Activated CD4-positive, alpha-beta T cell treated with anti-CD3 and anti-CD28 coated beads, Interleukin-2, amount 10 ng/mL, durations not matched to agents 7 days and 5 days (primary cell): ENCODE measurements around the gene GUCY1A1. TPM values are rescaled to one million over a fixed set of nuclear protein-coding genes. Genes with fewer than 3 reads are reported as not detected.

Experiments used
- CTCF ChIA-PET: fragments of 350-600 bp; sonication (Branson Sonifier 250); formaldehyde crosslinking; loops from one replicate; lab custom pipeline; 2021; ENCODE audit warnings: antibody characterized with exemption; lab: Charles Lee
- POLR2A ChIA-PET: fragments of 350-600 bp; sonication (Branson Sonifier 250); formaldehyde crosslinking; loops from one replicate; lab custom pipeline; 2021; ENCODE audit warnings: antibody characterized with exemption; lab: Charles Lee
- DNase-seq: peaks from one replicate; pipeline ENCODE4 v3.0.0-alpha.2; 2020
- H3K27ac Mint-ChIP-seq: one replicate; pipeline ENCODE4 v1.8.0; 2021; ENCODE audit warnings: mild to moderate bottlenecking, moderate library complexity, mixed read lengths
- H3K27me3 Mint-ChIP-seq: one replicate; pipeline ENCODE4 v1.8.0; 2021; ENCODE audit warnings: mixed read lengths
- H3K36me3 Mint-ChIP-seq: one replicate; pipeline ENCODE4 v1.8.0; 2021; ENCODE audit warnings: low read depth, mixed read lengths
- H3K4me1 Mint-ChIP-seq: one replicate; pipeline ENCODE4 v1.8.0; 2021; ENCODE audit warnings: mixed read lengths
- H3K4me3 Mint-ChIP-seq: one replicate; pipeline ENCODE4 v1.8.0; 2021; ENCODE audit warnings: mild to moderate bottlenecking, moderate library complexity, mixed read lengths
- H3K9me3 Mint-ChIP-seq: one replicate; pipeline ENCODE4 v1.8.0; 2021; ENCODE audit warnings: mixed read lengths
- total RNA-seq, 2 experiments: library from RNA; stranded (reverse); gene quantifications; one replicate each; pipeline ENCODE4 v1.2.3, GENCODE V29; 2021

The GUCY1A1 gene, protein sequence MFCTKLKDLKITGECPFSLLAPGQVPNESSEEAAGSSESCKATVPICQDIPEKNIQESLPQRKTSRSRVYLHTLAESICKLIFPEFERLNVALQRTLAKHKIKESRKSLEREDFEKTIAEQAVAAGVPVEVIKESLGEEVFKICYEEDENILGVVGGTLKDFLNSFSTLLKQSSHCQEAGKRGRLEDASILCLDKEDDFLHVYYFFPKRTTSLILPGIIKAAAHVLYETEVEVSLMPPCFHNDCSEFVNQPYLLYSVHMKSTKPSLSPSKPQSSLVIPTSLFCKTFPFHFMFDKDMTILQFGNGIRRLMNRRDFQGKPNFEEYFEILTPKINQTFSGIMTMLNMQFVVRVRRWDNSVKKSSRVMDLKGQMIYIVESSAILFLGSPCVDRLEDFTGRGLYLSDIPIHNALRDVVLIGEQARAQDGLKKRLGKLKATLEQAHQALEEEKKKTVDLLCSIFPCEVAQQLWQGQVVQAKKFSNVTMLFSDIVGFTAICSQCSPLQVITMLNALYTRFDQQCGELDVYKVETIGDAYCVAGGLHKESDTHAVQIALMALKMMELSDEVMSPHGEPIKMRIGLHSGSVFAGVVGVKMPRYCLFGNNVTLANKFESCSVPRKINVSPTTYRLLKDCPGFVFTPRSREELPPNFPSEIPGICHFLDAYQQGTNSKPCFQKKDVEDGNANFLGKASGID
- total RNA-seq = not detected

DNA sequence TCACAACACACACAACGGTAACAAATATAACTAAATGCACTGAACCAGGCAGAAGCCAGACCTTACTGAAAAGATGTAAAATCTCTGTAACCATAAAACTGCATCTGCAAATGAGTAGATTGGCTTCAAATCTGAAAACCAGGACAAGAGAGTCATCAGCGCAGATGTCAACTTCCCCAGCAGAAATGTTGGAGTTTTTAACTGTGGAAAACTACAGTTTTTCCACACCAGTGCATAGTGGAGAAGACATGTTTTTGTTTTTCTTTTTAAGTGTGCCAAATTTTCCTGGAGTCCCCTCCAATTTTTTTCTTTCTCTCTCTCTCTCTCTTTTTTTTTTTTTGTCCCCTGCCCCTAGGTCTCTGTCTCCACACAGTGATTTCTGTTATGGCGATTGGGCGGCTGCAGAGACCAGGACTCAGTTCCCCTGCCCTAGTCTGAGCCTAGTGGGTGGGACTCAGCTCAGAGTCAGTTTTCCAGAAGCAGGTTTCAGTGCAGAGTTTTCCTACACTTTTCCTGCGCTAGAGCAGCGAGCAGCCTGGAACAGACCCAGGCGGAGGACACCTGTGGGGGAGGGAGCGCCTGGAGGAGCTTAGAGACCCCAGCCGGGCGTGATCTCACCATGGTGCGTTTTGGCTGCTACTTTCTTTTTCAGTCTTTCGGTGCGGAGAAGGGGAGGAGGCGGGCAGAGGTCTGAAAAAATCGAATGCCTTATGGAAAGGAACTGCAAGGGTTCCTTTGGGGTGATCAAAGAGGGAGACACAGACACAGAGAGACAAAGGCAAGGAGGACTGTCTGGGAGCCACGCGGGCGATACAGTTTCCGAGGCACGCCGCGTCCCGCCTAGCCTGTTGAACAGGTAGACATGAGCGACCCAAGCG is at the start of gene GUCY1A1:
Gene GUCY1A1 (plus strand): TSS at position 505 of the 878 bp plus-strand sequence. CDS start 30,020 bp downstream, outside the sequence.
- Mint-ChIP-seq H3K4me1 (peaks cover 14% of the 10 kb centered on the region), H3K27me3 (peaks cover 73% of the 10 kb centered on the region), H3K4me3 (peak within 1 kb of the TSS; percentile 81), H3K36me3 (no peaks in the 10 kb centered on the region), H3K27ac (no peak within 1 kb of the TSS), H3K9me3 (no peaks in the 10 kb centered on the region)
- ChIA-PET CTCF (no interaction called here), POLR2A (no interaction called here)
- no peak for DNase-seq

DNA sequence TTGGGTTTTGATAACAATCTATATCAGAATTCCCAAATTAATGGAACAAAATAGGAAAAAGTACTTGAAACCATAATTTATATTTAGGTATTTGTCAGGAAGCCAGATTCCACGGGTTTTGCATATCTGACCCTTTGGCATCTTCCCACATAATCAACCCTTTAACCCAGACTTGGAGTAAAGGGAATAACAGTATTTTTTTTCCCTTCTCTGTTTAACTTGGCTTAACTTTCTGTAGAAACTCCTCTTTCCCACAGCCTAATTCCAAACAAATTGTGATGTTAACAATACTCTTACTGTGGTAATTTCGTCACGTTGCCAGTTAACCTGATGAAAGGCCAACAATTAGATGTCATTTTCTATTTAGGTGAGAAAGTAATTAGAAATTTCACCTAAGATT is 49.4 kb upstream of the GUCY1A1 start:
- H3K4me3 Mint-ChIP-seq = no peak overlapping the region
- peaks cover 18% of the 10 kb centered on the region for H3K27me3 Mint-ChIP-seq
- no peaks in the 10 kb centered on the region for H3K36me3 Mint-ChIP-seq
- no peaks in the 10 kb centered on the region for H3K9me3 Mint-ChIP-seq
- POLR2A ChIA-PET = no interaction called here
- DNase-seq = no peak
- peaks cover 3% of the 10 kb centered on the region for H3K4me1 Mint-ChIP-seq
- CTCF ChIA-PET = no interaction called here
- H3K27ac Mint-ChIP-seq = no peak overlapping the region

DNA sequence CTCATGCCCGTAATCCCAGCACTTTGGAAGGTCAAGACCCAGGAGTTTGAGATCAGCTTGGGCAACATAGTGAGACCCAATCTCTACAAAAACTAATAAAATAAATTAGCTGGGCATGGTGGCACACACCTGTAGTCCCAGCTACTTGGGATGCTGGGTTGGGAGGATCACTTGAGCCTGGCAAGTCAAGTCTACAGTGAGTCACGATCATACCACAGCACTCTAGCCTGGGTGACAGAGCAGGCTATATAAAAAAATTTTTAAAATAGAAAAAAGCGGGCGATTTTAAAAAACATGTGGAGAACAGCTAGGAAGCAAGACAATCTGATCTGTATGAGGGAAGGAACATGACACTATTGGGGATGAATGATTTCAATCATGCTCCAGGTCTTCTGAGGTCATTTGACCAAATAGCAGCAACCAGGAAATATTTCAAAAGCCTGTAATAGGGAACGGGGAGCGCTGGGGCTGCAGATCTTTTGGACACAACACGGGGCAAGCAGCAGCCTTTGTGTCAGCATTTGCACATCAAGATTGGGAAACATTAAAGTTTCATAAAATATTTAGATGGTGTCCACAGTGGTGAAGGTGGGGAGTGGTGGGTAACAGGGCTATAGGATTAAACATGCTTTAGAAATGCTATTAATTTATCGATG is 48.3 kb upstream of the GUCY1A1 start:
- H3K4me1 Mint-ChIP-seq = peaks cover 3% of the 10 kb centered on the region
- CTCF ChIA-PET = no interaction called here
- no peak overlapping the region for H3K27ac Mint-ChIP-seq

DNA sequence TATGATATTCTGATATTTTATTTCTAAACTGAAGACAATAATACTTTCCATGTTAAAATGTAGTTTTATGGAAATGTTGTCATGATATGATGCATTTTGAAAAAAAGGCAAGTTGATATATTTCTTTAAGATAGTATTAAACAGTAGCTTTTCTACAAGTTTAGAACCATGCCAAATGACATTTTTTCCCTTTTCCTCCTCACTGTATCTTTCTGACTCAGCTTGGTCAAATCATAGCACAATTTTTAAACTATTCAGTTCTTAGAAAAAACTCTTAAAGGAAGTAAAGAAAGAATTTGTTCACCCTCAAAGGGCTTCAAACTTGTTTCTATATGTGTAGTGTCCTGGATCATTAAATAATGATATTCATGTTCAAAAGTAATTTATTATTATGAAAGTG is 46.0 kb upstream of the GUCY1A1 start:
- H3K4me3 Mint-ChIP-seq = no peak overlapping the region
- no peaks in the 10 kb centered on the region for H3K4me1 Mint-ChIP-seq
- H3K9me3 Mint-ChIP-seq = no peaks in the 10 kb centered on the region
- no peaks in the 10 kb centered on the region for H3K36me3 Mint-ChIP-seq
- no peak overlapping the region for H3K27ac Mint-ChIP-seq
- ChIA-PET POLR2A (no interaction called here), CTCF (no interaction called here)
- DNase-seq = no peak
- H3K27me3 Mint-ChIP-seq = peaks cover 2% of the 10 kb centered on the region

More for the DNA sequence above, 48.3 kb upstream of the GUCY1A1 start:
- POLR2A ChIA-PET = no interaction called here
- Mint-ChIP-seq H3K4me3 (no peak overlapping the region), H3K36me3 (no peaks in the 10 kb centered on the region), H3K27me3 (peaks cover 15% of the 10 kb centered on the region), H3K9me3 (no peaks in the 10 kb centered on the region)
- no peak for DNase-seq

DNA sequence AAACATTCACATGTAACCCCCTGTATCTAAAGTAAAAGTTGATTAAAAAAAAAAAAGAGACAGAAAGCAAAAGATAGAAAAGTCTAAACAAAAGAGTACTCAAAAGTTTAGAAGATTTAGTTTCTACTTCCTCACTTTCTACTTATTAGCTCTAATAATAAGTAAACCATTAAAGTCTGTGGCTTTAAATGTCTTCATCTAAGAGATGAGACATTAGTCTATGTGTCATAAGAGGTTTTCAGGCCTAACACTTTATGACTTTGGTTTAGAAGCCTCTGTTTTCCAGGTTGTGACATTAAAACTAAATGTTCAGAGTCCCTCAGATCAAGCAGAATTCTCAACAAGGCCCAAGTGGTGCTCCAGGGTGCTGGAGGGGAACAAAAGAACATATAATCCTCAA is 42.2 kb upstream of the GUCY1A1 start:
- H3K36me3 Mint-ChIP-seq = no peaks in the 10 kb centered on the region
- CTCF ChIA-PET = interaction anchor here (0.6 kb wide), 1 partner anchor 86 kb away, joined by 3 read pairs; no protein-coding TSS in a partner anchor
- H3K9me3 Mint-ChIP-seq = no peaks in the 10 kb centered on the region
- no peak overlapping the region for H3K27ac Mint-ChIP-seq
- H3K4me1 Mint-ChIP-seq = no peaks in the 10 kb centered on the region
- POLR2A ChIA-PET = no interaction called here
- no peak overlapping the region for H3K4me3 Mint-ChIP-seq
- DNase-seq = no peak
- H3K27me3 Mint-ChIP-seq = no peaks in the 10 kb centered on the region

DNA sequence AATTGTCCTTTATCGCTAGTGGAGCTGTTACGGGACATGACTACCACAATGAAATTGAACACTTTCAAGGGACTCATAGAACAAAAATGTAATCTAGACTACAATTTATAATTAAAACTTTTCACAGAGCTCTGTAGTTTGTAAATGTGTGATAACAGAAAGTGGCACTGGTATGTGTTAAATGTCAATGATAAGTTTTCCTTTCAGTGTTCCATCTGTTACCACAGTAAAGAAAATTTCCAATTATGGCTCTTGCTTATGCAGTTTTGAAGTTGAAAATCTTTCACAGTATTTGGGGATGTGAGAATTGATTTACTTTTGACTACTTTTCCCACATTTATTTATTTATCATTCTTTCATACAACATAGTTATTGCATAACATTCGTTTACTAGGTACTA is 40.1 kb upstream of the GUCY1A1 start:
- H3K36me3 Mint-ChIP-seq = no peaks in the 10 kb centered on the region
- no peaks in the 10 kb centered on the region for H3K9me3 Mint-ChIP-seq
- no peaks in the 10 kb centered on the region for H3K27me3 Mint-ChIP-seq
- H3K4me3 Mint-ChIP-seq = no peak overlapping the region
- peaks cover 3% of the 10 kb centered on the region for H3K4me1 Mint-ChIP-seq
- no peak overlapping the region for H3K27ac Mint-ChIP-seq
- POLR2A ChIA-PET = no interaction called here
- CTCF ChIA-PET = no interaction called here
- no peak for DNase-seq

DNA sequence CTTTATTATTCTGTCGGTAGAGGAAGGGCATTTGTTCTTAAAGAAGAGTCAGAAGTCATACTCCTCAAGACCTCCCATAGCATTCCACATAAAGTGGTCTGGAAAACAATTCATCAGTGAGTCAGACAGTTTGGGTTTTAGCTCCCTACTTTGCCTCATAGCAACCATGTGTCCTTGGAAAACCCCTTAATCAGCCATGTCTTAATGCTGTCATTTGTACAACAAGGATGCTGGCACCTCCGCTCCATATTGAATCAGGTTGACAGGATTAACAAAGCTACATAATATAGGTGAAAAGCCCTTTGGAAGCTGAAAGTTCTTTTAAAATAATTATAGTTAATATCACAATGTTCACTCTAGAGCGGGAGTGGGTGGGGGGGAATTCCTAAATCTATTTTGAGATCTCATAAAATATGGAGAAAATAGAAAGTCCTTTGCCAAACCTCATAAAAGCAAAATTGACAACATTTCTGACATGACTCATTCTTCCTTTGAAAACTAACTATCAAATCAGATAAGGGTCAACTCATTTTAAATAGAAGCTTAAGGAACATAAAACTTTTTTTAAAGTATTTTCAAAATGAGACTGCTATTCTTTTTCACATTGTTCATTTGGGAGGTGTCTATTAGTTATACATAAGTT is 37.3 kb upstream of the GUCY1A1 start:
- POLR2A ChIA-PET = no interaction called here
- peaks cover 3% of the 10 kb centered on the region for H3K4me1 Mint-ChIP-seq

DNA sequence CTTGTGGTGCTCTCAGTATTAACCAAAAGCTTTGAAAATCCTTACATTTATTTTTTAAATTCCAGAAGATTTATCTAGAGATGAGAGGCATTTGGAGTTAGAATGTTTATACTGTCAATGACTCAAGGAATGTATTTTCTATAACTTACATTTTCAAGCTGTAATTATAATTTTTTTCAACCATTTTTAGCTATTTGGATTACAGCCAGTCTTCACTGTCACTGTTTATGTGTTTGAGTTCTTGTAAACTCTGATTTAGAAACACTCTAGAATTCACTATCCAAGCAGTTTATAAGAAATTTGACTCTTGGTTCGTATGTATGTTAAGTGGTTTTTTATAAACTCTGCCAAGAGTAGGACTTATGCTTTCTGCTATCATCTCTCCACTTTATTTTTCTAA is 36.7 kb upstream of the GUCY1A1 start:
- H3K27me3 Mint-ChIP-seq = no peaks in the 10 kb centered on the region
- H3K27ac Mint-ChIP-seq = no peak overlapping the region
- DNase-seq = no peak
- peaks cover 3% of the 10 kb centered on the region for H3K4me1 Mint-ChIP-seq
- ChIA-PET CTCF (interaction anchor here (0.7 kb wide), 2 partner anchors 16 to 37 kb away, joined by 3 read pairs; no protein-coding TSS in a partner anchor), POLR2A (no interaction called here)
- H3K9me3 Mint-ChIP-seq = peaks cover 3% of the 10 kb centered on the region
- no peak overlapping the region for H3K4me3 Mint-ChIP-seq
- H3K36me3 Mint-ChIP-seq = no peaks in the 10 kb centered on the region

More for the DNA sequence above, 37.3 kb upstream of the GUCY1A1 start:
- Mint-ChIP-seq H3K27me3 (no peaks in the 10 kb centered on the region), H3K27ac (no peak overlapping the region), H3K9me3 (peaks cover under 1% of the 10 kb centered on the region), H3K36me3 (no peaks in the 10 kb centered on the region), H3K4me3 (no peak overlapping the region)
- DNase-seq = no peak
- CTCF ChIA-PET = interaction anchor here (0.7 kb wide), 1 partner anchor 16 kb away, joined by 3 read pairs; no protein-coding TSS in a partner anchor

DNA sequence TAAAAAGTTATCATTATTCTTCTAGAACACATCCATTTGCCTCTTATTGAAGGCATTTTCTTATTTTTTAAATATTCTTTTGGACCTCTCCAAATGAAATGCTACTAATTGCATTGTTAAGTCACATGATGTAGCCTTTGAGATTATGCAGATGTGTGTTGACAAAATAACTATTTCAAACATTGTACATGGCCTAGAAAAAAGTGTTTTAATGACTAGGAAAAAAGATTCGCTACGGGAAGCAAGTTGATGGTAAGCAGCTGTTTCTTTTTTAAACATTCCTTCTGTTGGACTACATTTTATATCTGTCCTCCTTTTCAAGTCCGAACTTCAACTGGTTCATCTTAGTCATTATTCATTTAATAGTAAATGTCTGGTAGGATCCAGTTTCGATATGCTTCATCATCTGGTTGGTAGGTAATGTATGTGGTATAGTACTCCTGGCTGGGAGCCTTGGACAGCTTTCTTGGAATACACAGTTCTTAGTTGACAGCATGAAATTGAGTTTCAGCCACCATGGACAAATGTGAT is 34.3 kb upstream of the GUCY1A1 start:
- no peaks in the 10 kb centered on the region for H3K36me3 Mint-ChIP-seq
- peaks cover 3% of the 10 kb centered on the region for H3K4me1 Mint-ChIP-seq
- ChIA-PET POLR2A (no interaction called here), CTCF (no interaction called here)
- no peak overlapping the region for H3K27ac Mint-ChIP-seq
- H3K4me3 Mint-ChIP-seq = no peak overlapping the region
- peaks cover 3% of the 10 kb centered on the region for H3K9me3 Mint-ChIP-seq
- no peak for DNase-seq
- no peaks in the 10 kb centered on the region for H3K27me3 Mint-ChIP-seq

DNA sequence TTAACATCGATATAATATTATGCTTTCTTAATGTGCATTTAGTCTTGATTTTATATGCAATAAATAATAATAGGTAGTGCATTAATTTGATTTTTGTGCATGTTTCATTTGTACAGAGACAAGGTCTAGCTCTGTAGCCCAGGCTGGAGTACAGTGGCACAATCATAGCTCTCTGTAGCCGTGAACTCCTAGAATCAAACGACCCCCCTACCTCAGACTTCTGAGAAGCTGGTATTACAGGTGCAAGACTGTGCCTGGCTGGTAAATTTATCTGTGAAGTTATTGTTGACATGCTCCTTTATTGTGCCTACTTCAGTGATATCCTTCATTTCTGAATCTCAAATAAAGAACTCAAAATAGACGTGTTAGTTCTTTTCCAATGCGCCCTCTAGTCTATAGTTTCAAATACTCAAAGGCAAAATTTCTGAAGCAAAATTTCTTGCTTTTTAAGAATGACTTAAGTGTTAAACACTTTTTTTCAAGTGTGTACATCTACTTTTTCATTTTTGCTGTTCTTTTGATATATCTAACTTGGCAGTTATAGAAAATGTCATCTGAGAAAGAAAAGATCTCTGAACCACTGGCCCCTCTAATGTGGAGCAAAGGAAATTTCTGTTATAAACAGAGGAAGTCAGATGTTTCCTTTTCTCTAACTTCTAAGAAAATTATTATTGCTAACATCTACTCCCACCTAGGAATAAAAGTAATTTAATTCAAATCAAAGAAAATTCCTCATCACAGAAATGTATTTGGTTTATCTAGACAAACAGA is 28.3 kb upstream of the GUCY1A1 start:
- H3K27ac Mint-ChIP-seq = no peak overlapping the region
- no peak for DNase-seq
- peaks cover 12% of the 10 kb centered on the region for H3K27me3 Mint-ChIP-seq
- no peak overlapping the region for H3K4me3 Mint-ChIP-seq
- H3K4me1 Mint-ChIP-seq = peaks cover 22% of the 10 kb centered on the region
- H3K36me3 Mint-ChIP-seq = no peaks in the 10 kb centered on the region
- CTCF ChIA-PET = no interaction called here
- H3K9me3 Mint-ChIP-seq = peaks cover 3% of the 10 kb centered on the region
- POLR2A ChIA-PET = no interaction called here
